ENCODE measurements around the gene CCND3.

DNA sequence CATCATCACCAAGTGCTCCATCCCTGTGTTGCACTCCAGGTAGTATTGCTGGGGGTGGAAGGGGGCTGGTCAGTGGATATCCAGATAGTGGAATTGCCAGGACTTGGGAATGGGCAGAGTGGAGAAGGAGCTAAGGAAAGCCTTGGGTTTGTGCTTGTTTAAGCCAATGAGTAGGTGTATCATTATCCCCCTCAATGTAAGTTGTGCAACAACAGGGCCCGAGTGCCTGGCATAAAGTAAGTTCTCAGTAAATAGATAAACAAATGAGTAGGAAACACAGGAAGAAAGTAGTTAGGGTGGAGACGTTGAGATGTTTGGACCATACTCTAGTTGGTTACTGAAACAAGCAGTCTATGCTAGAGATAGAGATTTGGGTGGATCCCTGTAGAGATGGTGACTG is 9.8 kb downstream of the CCND3 start:
- TF ChIP-seq CTCF (IDR thresholded peaks at IDR 0.05; ENCODE audit: borderline replicate concordance, extremely low read depth, low read length, poor library complexity, severe bottlenecking) (no peak), EZH2 (IDR thresholded peaks at IDR 0.05; ENCODE audit: borderline replicate concordance, low read depth, low read length, severe bottlenecking) (no peak)

All from DND-41 (cell line).